ENCODE measurements around the gene TKT. TPM values are rescaled to one million over a fixed set of nuclear protein-coding genes. Genes with fewer than 3 reads are reported as not detected.
A peak's percentile ranks its signal among the peaks of the same experiment; 100 is the strongest.

Gene TKT
- total RNA-seq, 2 experiments from 2014 or later = 91.5 to 103 TPM

DNA sequence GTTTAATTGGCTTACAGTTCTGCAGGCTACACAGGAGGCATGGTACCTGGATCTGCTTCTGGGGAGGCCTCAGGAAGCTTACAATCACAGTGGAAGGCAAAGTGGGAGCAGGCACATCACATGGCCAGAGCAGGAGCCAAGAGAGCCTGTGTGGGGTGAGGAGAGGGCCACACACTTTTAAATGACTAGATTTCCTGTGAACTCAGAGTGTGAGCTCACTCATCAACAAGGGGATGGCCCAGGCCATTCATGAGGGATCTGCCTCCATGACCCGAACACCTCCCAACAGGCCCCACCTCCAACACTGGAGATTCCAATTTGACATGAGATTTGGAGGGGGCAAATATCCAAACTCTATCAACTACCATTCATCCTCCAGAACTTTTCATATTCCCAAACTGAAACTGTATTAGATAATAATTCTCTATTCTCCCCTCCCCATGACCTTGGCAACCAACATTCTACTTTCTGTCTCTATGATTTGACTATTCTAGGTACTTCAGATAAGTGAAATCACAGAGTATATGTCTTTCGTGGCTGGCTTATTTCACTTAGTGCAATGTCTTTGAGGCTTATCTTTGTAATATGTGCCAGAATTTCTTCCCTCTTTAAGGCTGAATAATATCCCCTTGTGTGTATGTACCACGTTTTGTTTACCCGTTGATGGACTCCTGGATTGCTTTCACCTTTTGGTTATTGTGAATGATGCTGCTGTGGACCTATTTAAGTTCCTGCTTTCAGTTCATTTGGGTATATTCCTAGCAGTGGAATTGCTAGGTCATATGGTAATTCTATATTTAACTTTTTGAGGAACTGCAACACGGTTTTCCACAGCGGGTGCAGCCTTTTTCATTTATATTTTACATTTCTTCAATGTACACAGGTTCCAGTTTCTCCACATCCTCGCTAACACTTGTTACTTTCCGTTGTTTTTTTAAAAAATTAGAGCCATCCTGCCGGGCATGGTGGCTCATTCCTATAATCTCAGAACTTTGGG lies 43.8 kb downstream of the TKT start:
- Histone ChIP-seq H3K9me3 (ENCODE audit: control insufficient read depth in 1 of 2, insufficient read depth in 1 of 2, low read length in 2 of 2) (peaks cover 7 to 10% of the 10 kb centered on the region in 2 experiments), H3K27ac (ENCODE audit: low read depth in 1 of 2, low read length in 2 of 2) (no peak overlapping the region), H3K36me3 (ENCODE audit: insufficient read depth, low read length) (no peaks in the 10 kb centered on the region), H3K4me1 (ENCODE audit: insufficient read depth, low read length) (no peaks in the 10 kb centered on the region), H3K27me3 (ENCODE audit: control insufficient read depth in 1 of 2, insufficient read depth in 2 of 2, low read length in 2 of 2) (no peaks in the 10 kb centered on the region), H3K4me3 (ENCODE audit: low read length) (no peak overlapping the region)
- POLR2A ChIA-PET = no interaction called here
- peak in 1 of 14 experiments; percentile 30 for DNase-seq
- Mint-ChIP-seq H3K27me3 (no peaks in the 10 kb centered on the region), H3K36me3 (ENCODE audit: low read depth) (peaks cover 6% of the 10 kb centered on the region), H3K27ac (no peak overlapping the region), H3K4me3 (no peak overlapping the region), H3K9me3 (peaks cover 2% of the 10 kb centered on the region), H3K4me1 (ENCODE audit: low read depth) (no peaks in the 10 kb centered on the region)
- no peak for TF ChIP-seq CTCF (IDR thresholded peaks at IDR 0.05)
- CTCF ChIA-PET = no interaction called here
- intact Hi-C loops (cut with DNase I, micrococcal nuclease) = no loop called here
- no peak for ATAC-seq (ENCODE audit: poor library complexity)

DNA sequence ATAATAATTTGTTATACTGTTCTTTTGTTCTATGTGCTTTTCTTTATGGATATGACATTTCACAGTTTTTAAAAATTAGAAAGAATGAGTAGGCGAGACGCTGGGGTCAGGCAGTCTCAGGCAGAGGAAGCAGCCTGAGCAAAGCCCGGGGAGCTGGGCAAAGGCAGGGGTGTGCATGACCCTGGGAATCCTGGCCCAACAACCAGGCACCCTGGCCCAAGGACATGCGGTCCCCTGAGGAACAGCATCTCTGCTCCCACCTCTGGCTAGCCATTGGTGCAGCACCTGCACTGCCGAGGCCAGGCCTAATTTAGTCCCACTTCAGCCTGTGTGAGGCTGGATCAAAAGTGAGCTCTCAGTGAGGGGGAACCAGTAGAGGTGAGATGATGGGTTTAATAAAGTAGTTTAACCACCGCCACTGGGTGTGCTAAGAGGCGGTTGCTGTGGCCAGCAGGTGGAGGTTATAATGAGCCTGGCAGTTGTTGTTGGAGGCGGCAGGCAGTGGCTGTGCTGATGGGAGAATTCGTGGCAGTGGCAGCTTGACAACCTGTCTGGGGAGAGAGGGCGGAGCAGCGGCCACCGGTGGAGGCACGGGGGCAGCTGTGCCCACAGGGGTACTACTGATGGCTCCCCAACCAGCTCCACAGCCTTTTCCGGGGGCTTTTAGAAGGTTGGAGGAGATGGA lies 53.3 kb downstream of the TKT start:
- Histone ChIP-seq H3K36me3 (ENCODE audit: insufficient read depth, low read length) (no peaks in the 10 kb centered on the region), H3K27me3 (ENCODE audit: control insufficient read depth in 1 of 2, insufficient read depth in 2 of 2, low read length in 2 of 2) (no peaks in the 10 kb centered on the region), H3K27ac (ENCODE audit: low read depth in 1 of 2, low read length in 2 of 2) (no peak overlapping the region), H3K4me3 (ENCODE audit: low read length) (no peak overlapping the region), H3K4me1 (ENCODE audit: insufficient read depth, low read length) (no peaks in the 10 kb centered on the region), H3K9me3 (ENCODE audit: control insufficient read depth in 1 of 2, insufficient read depth in 1 of 2, low read length in 2 of 2) (no peaks in the 10 kb centered on the region)
- Mint-ChIP-seq H3K4me3 (no peak overlapping the region), H3K27me3 (no peaks in the 10 kb centered on the region), H3K9me3 (no peaks in the 10 kb centered on the region), H3K36me3 (ENCODE audit: low read depth) (peaks cover 7% of the 10 kb centered on the region), H3K27ac (no peak overlapping the region), H3K4me1 (ENCODE audit: low read depth) (no peaks in the 10 kb centered on the region)
- no peak for TF ChIP-seq CTCF (IDR thresholded peaks at IDR 0.05)
- ChIA-PET CTCF (no interaction called here), POLR2A (no interaction called here)
- DNase-seq (peak in 1 of 14 experiments; percentile 5), ATAC-seq (ENCODE audit: poor library complexity) (no peak)
- intact Hi-C loops (cut with DNase I, micrococcal nuclease) = no loop called here

- ATAC-seq (ENCODE audit: poor library complexity) = no peak
- no peak for DNase-seq
- no peaks in the 10 kb centered on the region for H3K36me3 Mint-ChIP-seq (ENCODE audit: low read depth)
- Histone ChIP-seq H3K27ac (ENCODE audit: low read depth in 1 of 2, low read length in 2 of 2) (no peak overlapping the region), H3K4me1 (ENCODE audit: insufficient read depth, low read length) (peaks cover 10% of the 10 kb centered on the region), H3K4me3 (ENCODE audit: low read length) (no peak overlapping the region), H3K27me3 (ENCODE audit: control insufficient read depth in 1 of 2, insufficient read depth in 2 of 2, low read length in 2 of 2) (no peaks in the 10 kb centered on the region), H3K36me3 (ENCODE audit: insufficient read depth, low read length) (no peaks in the 10 kb centered on the region), H3K9me3 (ENCODE audit: control insufficient read depth in 1 of 2, insufficient read depth in 1 of 2, low read length in 2 of 2) (no peaks in the 10 kb centered on the region)
- H3K4me3 Mint-ChIP-seq = no peak overlapping the region
- POLR2A ChIA-PET = no interaction called here
- CTCF ChIA-PET = no interaction called here
- no peak overlapping the region for H3K27ac Mint-ChIP-seq
- H3K27me3 Mint-ChIP-seq = no peaks in the 10 kb centered on the region
- no peaks in the 10 kb centered on the region for H3K4me1 Mint-ChIP-seq (ENCODE audit: low read depth)
- TF ChIP-seq CTCF (IDR thresholded peaks at IDR 0.05) = no peak
- no peaks in the 10 kb centered on the region for H3K9me3 Mint-ChIP-seq
- intact Hi-C loops (cut with DNase I, micrococcal nuclease) = no loop called here
These were observed 55.0 kb downstream of the TKT start for GRCh38 chr3:53200501-53201498.

Data from CD4-positive, alpha-beta T cell (primary cell).